ENCODE results near the gene CPPED1.

The CPPED1 gene

GRCh38 chr16:12764813-12765488 is 38.7 kb downstream of the CPPED1 start:
- no peak for DNase-seq

GRCh38 chr16:12763517-12763916 is 40.2 kb downstream of the CPPED1 start:
- no peak for DNase-seq

- no peak for DNase-seq
Observed at GRCh38 chr16:12760819-12761611, 42.7 kb downstream of the CPPED1 start.

GRCh38 chr16:12758670-12759558 is 44.8 kb downstream of the CPPED1 start:
- no peak for DNase-seq

GRCh38 chr16:12758031-12758669 is 45.5 kb downstream of the CPPED1 start:
- DNase-seq = no peak

GRCh38 chr16:12757546-12757945 is 46.1 kb downstream of the CPPED1 start:
- no peak for DNase-seq

GRCh38 chr16:12754824-12755543 is 48.7 kb downstream of the CPPED1 start:
- DNase-seq = no peak

GRCh38 chr16:12753203-12754023 is 50.3 kb downstream of the CPPED1 start:
- DNase-seq = no peak

GRCh38 chr16:12752159-12752558 is 51.5 kb downstream of the CPPED1 start:
- DNase-seq = no peak

- DNase-seq = no peak
Observed at GRCh38 chr16:12750554-12750918, 53.2 kb downstream of the CPPED1 start.

GRCh38 chr16:12749076-12749475 is 54.6 kb downstream of the CPPED1 start:
- DNase-seq = no peak

GRCh38 chr16:12747827-12748226 is 55.9 kb downstream of the CPPED1 start:
- DNase-seq = no peak

GRCh38 chr16:12747261-12747660 is 56.4 kb downstream of the CPPED1 start:
- DNase-seq = no peak

GRCh38 chr16:12744860-12745259 is 58.8 kb downstream of the CPPED1 start:
- no peak for DNase-seq

- DNase-seq = no peak
Observed at GRCh38 chr16:12742741-12743140, 60.9 kb downstream of the CPPED1 start.

GRCh38 chr16:12740986-12741610 is 62.6 kb downstream of the CPPED1 start:
- no peak for DNase-seq

- DNase-seq = no peak
Observed at GRCh38 chr16:12739738-12740137, 63.9 kb downstream of the CPPED1 start.

- no peak for DNase-seq
Observed at GRCh38 chr16:12737563-12737962, 66.1 kb downstream of the CPPED1 start.

- DNase-seq = no peak
Observed at GRCh38 chr16:12735805-12736204, 67.9 kb downstream of the CPPED1 start.

GRCh38 chr16:12732600-12732999 is 71.1 kb downstream of the CPPED1 start:
- DNase-seq = no peak

GRCh38 chr16:12729448-12729847 is 74.2 kb downstream of the CPPED1 start:
- DNase-seq = no peak

Measured in stimulated activated CD4-positive, alpha-beta T cell treated with anti-CD3 and anti-CD28 coated beads, Interleukin-4, amount 100 ng/mL, for 1 hour (primary cell).